AG10803 (cell line): ENCODE results near the gene HYAL3.
A peak's percentile ranks its signal among the peaks of the same experiment; 100 is the strongest.

Experiments
- DNase-seq: peaks from one replicate; pipeline ENCODE4 v3.0.0; 2010; ENCODE audit warnings: low read depth
- H3K4me3 ChIP-seq: 2 replicates; pipeline ENCODE4 v1.5.1; 2011; ENCODE audit warnings: mild to moderate bottlenecking, low read length, control low read depth
- TF ChIP-seq, protein P1 (sequence below): conservative IDR thresholded peaks from 2 replicates; pipeline ENCODE4 v1.5.1; 2011; ENCODE audit warnings: mild to moderate bottlenecking, low read length, control low read depth, inconsistent platforms

The HYAL3 gene

GRCh38 chr3:50254577-50255250, 44.5 kb downstream of the HYAL3 start:
- TF ChIP-seq, protein P1, sequence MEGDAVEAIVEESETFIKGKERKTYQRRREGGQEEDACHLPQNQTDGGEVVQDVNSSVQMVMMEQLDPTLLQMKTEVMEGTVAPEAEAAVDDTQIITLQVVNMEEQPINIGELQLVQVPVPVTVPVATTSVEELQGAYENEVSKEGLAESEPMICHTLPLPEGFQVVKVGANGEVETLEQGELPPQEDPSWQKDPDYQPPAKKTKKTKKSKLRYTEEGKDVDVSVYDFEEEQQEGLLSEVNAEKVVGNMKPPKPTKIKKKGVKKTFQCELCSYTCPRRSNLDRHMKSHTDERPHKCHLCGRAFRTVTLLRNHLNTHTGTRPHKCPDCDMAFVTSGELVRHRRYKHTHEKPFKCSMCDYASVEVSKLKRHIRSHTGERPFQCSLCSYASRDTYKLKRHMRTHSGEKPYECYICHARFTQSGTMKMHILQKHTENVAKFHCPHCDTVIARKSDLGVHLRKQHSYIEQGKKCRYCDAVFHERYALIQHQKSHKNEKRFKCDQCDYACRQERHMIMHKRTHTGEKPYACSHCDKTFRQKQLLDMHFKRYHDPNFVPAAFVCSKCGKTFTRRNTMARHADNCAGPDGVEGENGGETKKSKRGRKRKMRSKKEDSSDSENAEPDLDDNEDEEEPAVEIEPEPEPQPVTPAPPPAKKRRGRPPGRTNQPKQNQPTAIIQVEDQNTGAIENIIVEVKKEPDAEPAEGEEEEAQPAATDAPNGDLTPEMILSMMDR = no peak
- DNase-seq = no peak
- no peak overlapping the region for H3K4me3 ChIP-seq

DNA sequence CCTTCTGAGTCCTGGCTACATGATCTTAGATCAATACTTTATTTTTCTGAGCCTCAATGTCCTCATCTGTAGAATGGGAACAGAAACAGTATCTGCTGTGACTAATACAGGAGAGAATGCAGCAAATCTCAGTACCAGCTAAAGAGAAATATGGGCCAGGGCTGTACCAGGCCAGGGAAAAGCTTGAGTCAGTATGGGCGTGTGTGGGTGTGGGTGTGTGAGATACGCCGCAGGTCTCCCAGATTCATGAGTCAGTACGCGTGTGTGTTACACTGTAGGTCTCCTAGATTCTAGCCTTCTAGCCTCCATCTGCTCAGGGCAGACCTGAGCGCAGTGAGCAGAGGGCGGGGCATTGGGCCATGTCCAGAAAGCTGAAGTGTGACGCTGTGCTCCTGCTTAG, 48.0 kb downstream of the HYAL3 start:
- H3K4me3 ChIP-seq = no peak overlapping the region
- DNase-seq = peak; percentile 68
- TF ChIP-seq, protein P1 = no peak

GRCh38 chr3:50250514-50250913, 48.7 kb downstream of the HYAL3 start:
- no peak for DNase-seq
- TF ChIP-seq, protein P1 = no peak

GRCh38 chr3:50249457-50249856, 49.7 kb downstream of the HYAL3 start:
- TF ChIP-seq, protein P1 = no peak
- no peak overlapping the region for H3K4me3 ChIP-seq
- DNase-seq = no peak

More at GRCh38 chr3:50250514-50250913, 48.7 kb downstream of the HYAL3 start:
- H3K4me3 ChIP-seq = no peak overlapping the region

GRCh38 chr3:50248387-50248786, 50.8 kb downstream of the HYAL3 start:
- no peak for DNase-seq
- no peak overlapping the region for H3K4me3 ChIP-seq
- TF ChIP-seq, protein P1 = no peak

DNA sequence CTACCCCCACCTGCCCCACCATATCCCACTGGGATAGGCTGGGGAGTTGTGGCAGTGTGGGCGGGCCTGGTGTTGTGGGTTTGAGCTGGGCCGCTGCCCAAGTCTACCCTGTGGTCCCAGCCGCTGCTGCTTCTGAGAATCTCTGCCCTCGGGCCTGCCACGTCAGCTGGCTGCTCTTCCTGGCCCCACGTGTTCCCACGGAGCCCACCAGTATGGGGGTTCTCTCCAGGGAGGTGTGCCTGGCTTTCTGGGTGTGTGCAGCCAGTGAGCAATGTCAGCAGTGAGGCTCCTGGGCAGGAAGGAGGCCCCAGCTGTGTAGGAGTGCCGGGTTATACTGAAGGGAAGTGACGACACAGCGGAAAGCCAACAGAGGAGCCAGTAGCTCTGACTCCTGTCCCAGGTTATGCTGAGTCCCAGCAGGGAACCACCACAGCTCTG, 52.7 kb downstream of the HYAL3 start:
- peak overlapping the region; percentile 33 for H3K4me3 ChIP-seq

More for the DNA sequence above, 52.7 kb downstream of the HYAL3 start:
- DNase-seq = peak; percentile 84
- TF ChIP-seq, protein P1 = no peak
